HG02759 (cell line): ENCODE data around the gene MAP2.

ENCODE experiments used
- ATAC-seq: cut with Tn5 transposase; IDR thresholded peaks from one replicate; pipeline ENCODE4 v1.9.1; 2021; ENCODE audit warnings: mild to moderate bottlenecking, moderate library complexity; ENCODE audit not compliant: unreplicated experiment

The MAP2 gene

DNA sequence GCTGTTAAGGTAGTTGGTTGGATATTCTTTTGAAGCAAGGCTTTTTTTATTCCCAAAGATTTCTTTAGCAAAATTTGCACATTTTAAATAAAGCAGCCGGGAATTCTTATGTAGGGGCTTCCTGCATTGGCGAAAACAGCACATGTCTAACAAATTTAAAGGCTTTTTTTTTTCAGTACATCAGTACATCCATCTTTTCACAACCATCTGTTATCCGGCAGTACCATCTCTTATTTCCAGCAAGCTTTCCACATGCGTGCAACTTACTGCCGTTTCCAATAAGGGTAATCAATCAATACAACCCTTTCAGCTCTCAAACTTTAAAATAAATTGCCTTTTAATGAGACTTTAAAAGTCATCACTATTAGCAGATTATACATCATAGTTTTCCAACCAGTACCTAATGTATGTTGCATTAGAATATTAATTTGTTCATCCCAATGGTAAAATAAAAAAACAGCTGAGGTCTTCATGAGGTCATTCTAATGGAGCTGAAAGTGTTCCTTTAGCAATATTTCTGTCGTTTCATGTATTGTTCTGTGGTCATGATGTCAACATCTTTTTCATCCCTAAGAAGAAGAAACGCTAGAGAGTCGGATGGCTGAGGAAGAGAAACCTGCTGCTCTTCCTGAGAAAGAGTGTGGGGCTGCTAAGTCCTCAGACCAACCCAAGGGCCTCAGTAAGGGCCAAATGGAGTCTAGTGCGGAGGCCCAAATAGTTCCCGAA, 266.3 kb downstream of the MAP2 start:
- ATAC-seq, result no peak

DNA sequence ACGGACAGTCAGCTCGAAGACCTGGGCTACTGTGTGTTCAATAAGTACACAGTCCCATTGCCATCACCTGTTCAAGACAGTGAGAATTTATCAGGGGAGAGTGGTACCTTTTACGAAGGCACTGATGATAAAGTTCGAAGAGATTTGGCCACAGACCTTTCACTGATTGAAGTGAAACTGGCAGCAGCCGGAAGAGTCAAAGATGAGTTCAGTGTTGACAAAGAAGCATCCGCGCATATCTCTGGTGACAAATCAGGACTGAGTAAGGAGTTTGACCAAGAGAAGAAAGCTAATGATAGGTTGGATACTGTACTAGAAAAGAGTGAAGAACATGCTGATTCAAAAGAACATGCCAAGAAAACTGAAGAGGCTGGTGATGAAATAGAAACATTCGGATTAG, 270.9 kb downstream of the MAP2 start:
- no peak for ATAC-seq

DNA sequence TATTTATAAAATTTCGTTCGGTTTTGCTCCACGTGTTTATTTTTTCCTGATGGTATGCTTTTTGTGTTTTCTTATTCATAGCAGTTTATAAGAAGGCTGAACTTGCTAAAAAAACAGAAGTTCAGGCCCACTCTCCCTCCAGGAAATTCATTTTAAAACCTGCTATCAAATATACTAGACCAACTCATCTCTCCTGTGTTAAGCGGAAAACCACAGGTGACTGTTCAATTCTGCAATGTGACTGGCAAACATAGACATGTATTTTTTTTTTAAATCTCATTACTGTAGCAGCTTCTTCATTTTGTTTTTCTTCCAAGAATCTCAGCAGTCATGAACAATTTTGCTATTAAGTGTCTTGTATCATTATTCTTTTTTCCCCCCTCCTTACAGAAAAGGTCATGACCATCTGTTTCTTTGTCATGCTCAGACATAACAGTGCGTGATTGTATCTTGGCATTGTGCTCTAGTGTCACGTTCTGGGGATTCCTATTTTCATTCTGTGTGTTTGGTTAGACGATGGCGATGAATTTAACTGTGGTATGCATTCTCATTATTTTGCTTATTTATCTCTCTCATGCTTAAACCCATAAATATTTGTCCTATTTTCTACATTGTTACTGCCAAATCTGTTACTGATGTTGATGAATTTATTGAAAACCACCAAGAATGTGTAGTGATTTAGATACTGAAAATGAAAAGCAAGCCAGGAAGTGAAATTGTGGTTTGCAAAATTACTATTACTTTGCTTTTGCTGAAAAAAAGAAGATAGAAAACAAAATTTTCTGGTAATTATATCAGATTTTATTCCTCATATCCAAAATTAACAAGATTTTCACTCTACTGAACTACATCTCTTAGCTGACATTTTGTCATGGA, 273.2 kb downstream of the MAP2 start:
- peak; percentile 74 for ATAC-seq

DNA sequence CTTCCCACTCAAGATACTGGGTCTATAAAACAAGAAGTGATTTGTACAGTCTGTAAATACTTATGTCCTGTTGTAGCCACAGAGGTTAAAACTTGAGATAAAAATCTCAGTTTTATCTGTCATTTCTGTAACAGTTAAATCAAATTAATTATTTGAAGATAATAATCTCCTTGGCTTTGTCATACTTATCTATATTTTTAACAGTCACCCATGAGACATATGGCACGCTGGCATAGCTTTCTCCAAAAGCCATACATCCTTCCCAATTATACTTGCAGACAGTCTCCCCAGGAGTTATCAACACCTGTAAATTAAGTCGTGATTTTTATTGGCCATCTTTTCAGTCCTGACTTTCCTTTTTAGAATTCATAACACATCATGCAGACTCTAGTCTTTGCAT, 278.9 kb downstream of the MAP2 start:
- no peak for ATAC-seq

DNA sequence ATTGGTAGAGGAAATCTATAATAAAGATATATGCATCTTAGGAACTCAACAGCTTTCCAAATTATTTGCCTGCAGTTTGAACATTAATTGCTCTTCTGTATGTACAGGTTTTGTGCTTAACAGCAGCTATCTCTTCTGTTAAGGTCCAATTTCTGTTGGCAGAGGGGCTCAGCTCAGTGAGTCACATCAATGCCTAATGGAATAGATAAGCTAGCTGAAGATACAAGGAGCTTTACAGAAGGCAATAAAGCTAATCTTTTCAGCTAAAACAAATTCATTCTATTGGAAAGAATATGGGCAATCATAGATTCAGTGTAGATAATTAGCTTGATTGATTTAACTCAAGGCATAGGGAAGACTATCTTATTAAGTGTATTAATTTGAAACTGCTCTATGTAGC, 289.4 kb downstream of the MAP2 start:
- no peak for ATAC-seq

DNA sequence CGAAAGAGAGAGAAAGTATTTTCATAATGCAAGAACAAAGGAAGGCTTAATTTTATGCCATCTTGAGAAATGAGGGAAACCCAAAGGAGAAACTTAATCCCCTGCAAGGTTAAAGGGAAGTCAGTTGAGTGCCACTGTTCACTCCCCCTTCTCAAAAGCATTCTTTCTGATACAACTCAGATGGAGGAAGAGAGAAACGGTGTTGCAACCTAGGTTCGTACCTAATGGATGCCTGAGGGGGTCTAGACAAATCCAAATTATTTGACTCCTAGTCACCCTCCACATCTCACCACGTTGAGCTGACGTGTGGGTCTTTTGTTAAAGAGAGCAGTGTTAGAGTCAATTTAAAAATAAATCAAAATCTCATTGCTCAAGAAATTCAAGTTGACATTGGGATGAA, 295.2 kb downstream of the MAP2 start:
- no peak for ATAC-seq

DNA sequence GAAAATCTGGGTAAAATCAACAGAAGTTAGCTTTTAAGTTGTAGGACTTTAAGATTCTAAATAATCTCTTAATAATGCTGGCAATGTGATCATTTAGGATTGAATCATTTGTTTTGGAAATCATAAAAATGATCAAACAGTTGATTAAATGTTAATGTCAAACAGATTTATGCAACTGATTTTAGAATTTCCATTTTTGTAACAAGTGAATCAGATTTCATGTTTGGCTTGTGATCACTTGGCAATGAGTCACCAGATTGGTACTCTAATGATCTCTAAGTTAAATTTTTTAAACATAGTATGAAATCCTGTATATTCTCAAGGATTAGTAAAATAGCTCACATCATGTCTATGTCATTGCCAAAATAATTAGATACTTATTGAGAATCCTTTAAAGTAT, 297.6 kb downstream of the MAP2 start:
- no peak for ATAC-seq

DNA sequence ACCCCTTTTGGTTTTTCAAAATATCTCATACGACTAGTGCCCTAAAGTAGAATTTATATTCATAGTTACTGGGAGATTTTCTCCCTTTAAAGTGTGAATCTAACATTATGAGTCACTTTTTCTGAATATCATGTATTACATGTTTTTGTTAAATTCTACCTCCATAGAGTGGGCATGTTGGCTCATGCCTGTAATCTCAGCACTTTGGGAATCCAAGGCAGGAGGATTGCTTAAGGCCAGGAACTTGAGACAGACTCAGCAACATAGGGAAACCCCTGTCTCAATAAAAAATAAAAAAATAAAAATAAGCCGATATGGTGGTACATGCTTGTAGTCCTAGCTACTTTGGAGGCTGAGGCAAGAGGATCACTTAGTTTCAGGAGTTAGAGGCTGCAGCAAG, 302.5 kb downstream of the MAP2 start:
- no peak for ATAC-seq

DNA sequence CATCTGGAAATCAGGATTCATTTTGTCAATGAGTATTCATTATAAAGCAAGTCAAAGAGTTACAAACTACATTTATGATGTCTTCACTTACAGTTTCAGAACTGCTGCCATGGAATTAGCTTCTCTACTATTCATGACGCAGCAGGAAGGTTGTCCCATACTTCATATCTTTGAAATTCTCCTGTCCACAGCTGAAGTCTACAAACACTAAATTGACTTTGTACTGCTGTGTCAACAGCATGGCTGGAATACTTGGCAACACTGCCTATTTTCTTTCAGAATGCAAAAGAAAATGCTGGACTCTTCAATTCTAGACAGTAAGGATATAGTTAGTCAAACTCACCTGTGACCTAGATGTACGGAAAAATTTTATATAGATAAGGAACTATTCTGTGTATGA, 303.2 kb downstream of the MAP2 start:
- no peak for ATAC-seq

DNA sequence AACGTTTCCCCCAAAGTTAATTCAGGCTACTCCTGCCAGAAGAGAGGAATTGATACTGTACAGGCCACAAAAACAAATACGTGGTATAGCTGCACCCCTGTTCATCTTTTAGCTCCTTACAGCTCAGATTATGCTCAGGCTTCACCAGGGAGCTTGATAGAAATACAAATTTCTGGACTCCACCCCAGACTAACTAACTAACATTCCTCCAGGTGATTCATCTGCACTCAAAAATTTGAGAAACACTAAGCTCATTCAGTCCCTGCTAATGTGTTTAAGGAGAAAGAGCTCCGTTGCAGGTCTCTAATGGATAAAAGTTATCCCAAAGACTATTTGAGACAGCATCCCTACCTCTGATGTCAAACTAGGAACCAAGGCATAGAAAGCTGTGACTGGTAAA, 311.0 kb downstream of the MAP2 start:
- ATAC-seq, result no peak

DNA sequence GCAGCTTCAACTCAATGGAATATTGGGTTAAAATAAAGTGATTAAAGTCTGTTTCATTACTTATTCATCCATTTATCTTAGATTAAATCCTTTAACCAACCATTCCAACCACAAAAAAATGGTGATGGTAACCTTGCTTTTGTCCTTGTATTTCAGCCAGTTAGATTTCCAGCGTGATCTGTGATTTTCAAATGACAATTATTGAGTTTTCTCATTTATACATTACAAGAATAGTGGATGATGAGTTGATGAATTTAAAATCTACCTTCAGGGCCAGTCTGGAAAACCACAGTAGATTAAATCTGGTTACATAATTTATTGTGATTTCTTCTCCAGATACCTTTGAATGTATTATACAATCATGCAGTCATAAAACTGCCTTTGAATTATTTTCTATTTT, 318.1 kb downstream of the MAP2 start:
- ATAC-seq, result no peak

DNA sequence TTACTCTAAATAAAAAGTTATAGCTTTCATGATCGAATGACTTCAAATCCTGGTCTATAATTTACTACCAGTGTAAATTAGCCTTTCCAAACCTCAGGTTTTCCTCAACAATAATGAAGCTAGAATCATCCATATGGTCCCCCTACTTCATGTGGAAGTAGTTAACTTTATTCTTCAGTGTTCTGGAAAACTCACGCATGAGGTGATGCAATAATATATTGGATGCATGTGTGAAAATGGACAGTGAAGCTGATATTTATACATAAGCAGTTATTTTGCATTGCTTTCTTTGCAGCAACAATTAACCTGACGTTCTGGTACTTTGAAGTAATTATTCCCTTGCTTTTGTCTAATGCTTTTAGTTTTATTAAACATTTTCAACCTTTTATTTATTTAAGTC, 329.2 kb downstream of the MAP2 start:
- no peak for ATAC-seq

DNA sequence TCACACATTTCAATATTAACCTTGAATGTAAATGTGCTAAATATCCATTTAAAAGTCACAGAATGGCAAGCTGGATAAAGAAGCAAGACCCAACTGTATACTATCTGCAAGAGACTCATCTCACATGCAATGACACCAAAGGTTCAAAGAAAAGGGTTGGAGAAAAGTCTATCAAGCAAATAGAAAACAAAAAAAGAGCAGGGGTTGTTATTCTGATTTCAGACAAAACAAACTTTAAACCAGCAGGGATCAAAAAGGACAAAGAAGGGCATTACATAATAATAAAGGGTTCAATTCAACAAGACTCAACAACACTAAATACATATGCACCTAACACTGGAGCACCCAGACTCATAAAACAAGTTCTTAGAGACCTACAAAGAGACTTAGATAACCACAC, 333.3 kb downstream of the MAP2 start:
- no peak for ATAC-seq

DNA sequence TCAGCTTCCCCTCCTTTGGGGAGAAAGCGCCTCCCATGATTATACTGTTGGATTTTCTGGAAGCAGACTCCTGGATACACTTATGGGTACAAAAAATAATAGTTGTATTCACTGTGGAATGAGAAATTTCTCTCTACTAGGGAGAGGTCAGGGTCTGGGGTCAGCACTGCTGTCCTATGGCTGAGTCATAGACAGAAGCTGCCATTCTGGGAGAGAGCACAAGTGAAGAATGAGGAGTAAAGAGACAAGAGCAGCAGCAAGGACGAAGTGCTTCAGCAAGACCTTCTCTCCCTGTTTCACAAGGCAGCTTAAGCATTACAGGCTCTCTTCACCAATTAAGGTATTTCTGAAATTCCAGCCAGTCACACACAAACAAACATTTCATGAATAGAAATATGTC, 337.7 kb downstream of the MAP2 start:
- ATAC-seq, result no peak

DNA sequence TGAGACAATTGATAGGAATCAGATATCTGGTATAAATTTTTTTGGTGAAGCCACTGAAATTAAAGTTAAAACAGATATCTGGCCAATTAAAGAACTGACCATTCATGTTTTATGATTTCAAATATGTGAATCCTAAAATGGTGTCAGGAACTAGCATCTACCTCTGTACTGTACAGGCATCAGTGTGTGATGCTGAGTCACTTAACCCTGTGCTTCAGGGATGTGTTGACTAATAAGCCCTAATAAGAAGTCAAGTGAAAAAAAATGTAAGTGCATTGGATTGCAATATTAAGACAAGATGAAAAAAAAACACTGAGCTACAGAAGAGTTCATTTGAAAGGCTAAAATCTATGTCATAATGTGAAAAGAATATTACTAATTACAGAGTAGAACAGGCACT, 338.7 kb downstream of the MAP2 start:
- ATAC-seq, result no peak

DNA sequence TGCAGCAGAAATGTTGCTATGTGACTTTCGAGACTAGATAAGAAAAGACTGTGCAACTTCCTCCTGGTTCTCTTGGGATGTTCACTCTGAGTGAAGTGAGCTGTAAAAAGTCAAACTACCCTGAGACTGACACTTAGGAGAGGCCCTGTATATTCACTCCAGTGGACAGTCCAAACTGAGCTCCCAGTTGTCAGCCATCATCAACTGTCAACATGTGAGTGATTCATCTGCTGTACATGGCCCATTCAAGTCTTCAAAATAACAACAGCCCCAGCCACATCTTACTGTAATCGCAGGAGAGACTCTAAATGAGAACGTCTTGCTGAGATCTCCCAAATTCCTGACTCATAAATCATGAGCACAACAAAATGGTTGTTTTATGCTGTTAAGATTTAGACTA, 339.3 kb downstream of the MAP2 start:
- ATAC-seq, result no peak

DNA sequence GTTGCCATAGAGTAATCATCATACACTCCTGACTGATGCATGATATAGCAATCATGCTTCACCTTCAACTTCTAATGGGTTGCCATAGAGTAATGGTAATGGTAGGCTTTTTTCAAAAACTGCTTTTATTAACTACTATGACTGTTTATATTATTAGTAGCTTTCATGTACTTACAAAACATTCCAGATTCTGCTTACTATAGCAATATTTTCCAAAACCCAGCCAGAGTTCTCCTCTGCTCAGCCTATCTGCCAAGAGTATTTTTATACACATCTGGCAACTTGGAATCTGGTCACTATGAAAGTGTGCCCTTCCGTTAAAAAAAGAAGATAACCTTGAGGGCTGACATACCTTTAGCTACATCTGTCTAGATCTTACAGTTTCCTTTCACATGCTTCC, 342.8 kb downstream of the MAP2 start:
- no peak for ATAC-seq

DNA sequence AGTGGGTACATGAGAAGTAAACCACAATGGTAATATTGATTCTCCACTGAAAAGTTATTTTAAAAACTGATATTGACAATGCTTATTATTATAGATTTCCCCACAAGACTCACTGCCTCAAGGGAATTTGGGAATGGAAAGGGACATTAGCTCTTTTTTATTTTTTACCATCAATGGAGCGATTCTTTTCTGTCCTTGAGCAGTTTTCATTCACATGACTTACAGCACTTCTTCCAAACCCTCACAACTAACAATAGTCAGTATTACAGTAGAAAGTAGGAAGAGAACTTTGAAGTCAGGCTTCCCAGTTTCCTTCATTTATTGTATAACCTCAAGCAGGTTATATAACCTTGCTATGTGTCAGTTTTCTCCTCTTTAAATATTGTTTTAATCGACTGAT, 343.5 kb downstream of the MAP2 start:
- ATAC-seq, result no peak

DNA sequence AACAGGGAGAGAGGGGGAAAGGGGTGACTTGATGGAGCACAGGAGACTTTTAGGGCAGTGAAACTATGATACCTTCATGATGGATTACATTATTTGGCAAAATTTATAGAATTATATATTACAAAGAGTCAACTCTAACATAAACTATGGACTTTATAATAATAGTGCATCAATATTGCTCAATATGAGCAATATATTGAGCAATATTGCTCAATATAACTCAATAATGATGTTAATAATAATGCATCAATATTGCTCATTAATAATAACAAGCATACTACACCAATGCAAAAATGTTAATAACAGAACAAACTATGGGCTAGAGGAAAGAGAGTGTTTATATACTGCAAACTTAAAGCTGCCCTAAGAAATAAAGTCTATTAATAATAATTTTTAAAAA, 344.7 kb downstream of the MAP2 start:
- ATAC-seq, result no peak

DNA sequence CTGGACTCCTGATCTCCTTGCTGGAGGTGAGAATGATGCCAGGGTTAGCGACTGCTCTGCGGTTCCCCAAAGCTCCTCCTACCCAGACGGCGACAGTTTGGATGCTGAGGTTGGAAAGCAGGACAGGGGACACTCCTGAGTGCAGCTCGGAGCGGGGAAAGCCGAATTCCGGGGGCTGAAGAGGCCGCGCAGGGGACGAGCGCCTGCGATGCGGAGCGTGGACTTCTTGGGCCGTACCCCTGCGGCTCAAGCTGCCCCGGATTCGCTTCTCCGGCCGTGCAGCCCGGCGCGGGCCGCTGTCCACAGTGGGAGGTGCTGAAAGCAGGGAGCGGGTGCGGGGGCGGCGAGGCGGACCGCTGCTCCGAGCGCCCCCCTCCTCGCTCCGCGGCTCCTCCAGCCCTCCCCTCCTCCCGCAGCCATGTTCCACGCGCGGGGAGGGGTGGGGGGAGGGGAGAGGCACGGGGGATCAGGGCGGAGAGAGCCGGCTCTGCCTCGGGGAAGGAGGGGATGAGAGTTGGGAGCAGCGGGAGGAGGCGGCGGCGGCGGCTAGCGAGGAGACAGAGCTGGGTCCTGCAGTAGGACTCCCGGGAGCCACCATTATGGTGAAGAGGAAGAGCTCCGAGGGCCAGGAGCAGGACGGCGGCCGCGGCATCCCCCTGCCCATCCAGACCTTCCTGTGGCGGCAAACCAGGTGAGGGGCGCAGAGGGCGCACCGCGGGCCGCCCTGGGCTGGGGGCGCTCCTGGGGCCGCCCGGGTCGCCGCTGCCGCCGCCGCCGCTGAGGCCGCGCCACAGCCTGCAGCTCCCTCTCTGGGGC, 347.8 kb downstream of the MAP2 start, which contains the start of gene UNC80:
Gene UNC80 (plus strand): TSS at position 359 of the 816 bp plus-strand sequence. CDS start 241 bp downstream, at position 600.
- peak; percentile 85 for ATAC-seq

DNA sequence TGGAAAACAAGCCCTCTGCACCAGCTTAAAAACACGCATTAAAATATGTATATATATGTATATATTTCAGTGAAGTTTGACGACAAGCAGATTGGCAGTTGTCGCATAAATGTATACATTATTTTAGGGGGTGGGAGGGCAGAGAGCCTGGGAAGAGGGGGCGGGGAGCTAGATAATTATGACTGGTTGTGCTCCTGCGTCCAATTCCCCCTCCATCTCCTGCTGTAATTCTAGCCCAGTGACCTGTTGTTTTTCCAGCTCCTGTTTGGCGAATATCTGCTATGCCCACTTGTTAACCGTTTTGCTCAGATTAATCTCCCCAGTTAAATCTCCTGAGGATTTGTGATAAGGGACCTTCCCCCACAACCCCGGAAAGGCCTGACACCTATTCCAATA, 348.4 kb downstream of the MAP2 start:
- no peak for ATAC-seq
